ENCODE results near the gene KBTBD8. TPM values are rescaled to one million over a fixed set of nuclear protein-coding genes. Genes with fewer than 3 reads are reported as not detected.

Gene KBTBD8
- total RNA-seq, 1 donor from 2014 or later: 4.8 TPM

GRCh38 chr3:67005974-67006373 is 7.9 kb downstream of the KBTBD8 start:
- peaks cover 17% of the 10 kb centered on the region for H3K36me3 Mint-ChIP-seq
- H3K4me1 Mint-ChIP-seq (ENCODE audit: unreplicated experiment): no peaks in the 10 kb centered on the region
- no peak for DNase-seq (ENCODE audit: extremely low spot score, unreplicated experiment)
- no peaks in the 10 kb centered on the region for H3K27me3 Mint-ChIP-seq
- TF ChIP-seq CTCF (conservative IDR thresholded peaks at IDR 0.05): no peak
- no peak overlapping the region for H3K4me3 Mint-ChIP-seq
- H3K9me3 Mint-ChIP-seq: no peaks in the 10 kb centered on the region
- no peak overlapping the region for H3K27ac Mint-ChIP-seq

GRCh38 chr3:67006460-67006859 is 8.4 kb downstream of the KBTBD8 start:
- no peak for TF ChIP-seq CTCF (conservative IDR thresholded peaks at IDR 0.05)
- H3K9me3 Mint-ChIP-seq: no peaks in the 10 kb centered on the region
- H3K27ac Mint-ChIP-seq: no peak overlapping the region
- H3K36me3 Mint-ChIP-seq: peaks cover 17% of the 10 kb centered on the region
- DNase-seq (ENCODE audit: extremely low spot score, unreplicated experiment): no peak
- H3K27me3 Mint-ChIP-seq: no peaks in the 10 kb centered on the region
- no peak overlapping the region for H3K4me3 Mint-ChIP-seq
- no peaks in the 10 kb centered on the region for H3K4me1 Mint-ChIP-seq (ENCODE audit: unreplicated experiment)

GRCh38 chr3:67008388-67008787 is 10.3 kb downstream of the KBTBD8 start:
- Mint-ChIP-seq H3K36me3 (peaks cover 17% of the 10 kb centered on the region), H3K4me1 (ENCODE audit: unreplicated experiment) (no peaks in the 10 kb centered on the region), H3K9me3 (no peaks in the 10 kb centered on the region), H3K4me3 (no peak overlapping the region), H3K27me3 (no peaks in the 10 kb centered on the region), H3K27ac (no peak overlapping the region)
- TF ChIP-seq CTCF (conservative IDR thresholded peaks at IDR 0.05): no peak
- DNase-seq (ENCODE audit: extremely low spot score, unreplicated experiment): no peak

GRCh38 chr3:67009716-67010115 is 11.6 kb downstream of the KBTBD8 start:
- Mint-ChIP-seq H3K36me3 (peaks cover 10% of the 10 kb centered on the region), H3K27ac (no peak overlapping the region), H3K9me3 (no peaks in the 10 kb centered on the region), H3K4me1 (ENCODE audit: unreplicated experiment) (no peaks in the 10 kb centered on the region), H3K27me3 (no peaks in the 10 kb centered on the region), H3K4me3 (no peak overlapping the region)
- DNase-seq (ENCODE audit: extremely low spot score, unreplicated experiment): no peak
- no peak for TF ChIP-seq CTCF (conservative IDR thresholded peaks at IDR 0.05)

- Mint-ChIP-seq H3K4me3 (no peak overlapping the region), H3K27ac (no peak overlapping the region), H3K9me3 (no peaks in the 10 kb centered on the region), H3K4me1 (ENCODE audit: unreplicated experiment) (peaks cover 4% of the 10 kb centered on the region), H3K27me3 (no peaks in the 10 kb centered on the region), H3K36me3 (peaks cover 5% of the 10 kb centered on the region)
- no peak for TF ChIP-seq CTCF (conservative IDR thresholded peaks at IDR 0.05)
- no peak for DNase-seq (ENCODE audit: extremely low spot score, unreplicated experiment)
Measured at GRCh38 chr3:67011414-67012131, 13.5 kb downstream of the KBTBD8 start.

Data from type B pancreatic cell (in vitro differentiated cells).